Upper lobe of right lung (tissue), 1 donor: ENCODE measurements around the gene FADS1. TPM values are rescaled to one million over a fixed set of nuclear protein-coding genes. Genes with fewer than 3 reads are reported as not detected.

ENCODE experiments used
- ATAC-seq: fragments of 200-7000 bp; cut with Tn5 transposase; one replicate; pipeline ENCODE4 v1.9.1; 2020; ENCODE audit warnings: mild to moderate bottlenecking, moderate library complexity
- DNase-seq: peaks from one replicate; pipeline ENCODE4 v3.0.0-alpha.2; 2020
- H3K27ac ChIP-seq: fragments of 200-600 bp; one replicate; pipeline ENCODE4 v1.8.0; 2022
- H3K27me3 ChIP-seq: fragments of 200-600 bp; one replicate; pipeline ENCODE4 v1.8.0; 2022; ENCODE audit warnings: mild to moderate bottlenecking
- H3K36me3 ChIP-seq: fragments of 200-600 bp; one replicate; pipeline ENCODE4 v1.8.0; 2022
- H3K4me1 ChIP-seq: fragments of 200-600 bp; one replicate; pipeline ENCODE4 v1.8.0; 2022
- H3K4me3 ChIP-seq: fragments of 200-600 bp; one replicate; pipeline ENCODE4 v1.8.0; 2022; ENCODE audit warnings: mild to moderate bottlenecking
- H3K9me3 ChIP-seq: fragments of 200-600 bp; one replicate; pipeline ENCODE4 v1.8.0; 2022
- CTCF ChIP-seq: fragments of 200-600 bp; IDR thresholded peaks from one replicate; pipeline ENCODE4 v1.8.0; 2022; ENCODE audit warnings: antibody characterized with exemption
- intact Hi-C: fragments of 100-400 bp; cut with DNase I; formaldehyde crosslinking; loops from one replicate; pipeline ENCODE4 v1.11.0; 2022
- total RNA-seq: library from RNA; stranded (reverse); fragmentation: NEBNext Ultra II Directional; extraction: Animal tissue kit (Norgen Biotek cat#: 25700); gene quantifications from one replicate; pipeline ENCODE4 v1.2.1, GENCODE V29; 2021
- donor health status: DM: no; HTN: yes; CAD: no; lungs with severe emphysema.

The FADS1 gene
- total RNA-seq, 1 donor from 2014 or later: 68.0 TPM

- H3K4me1 ChIP-seq: no peaks in the 10 kb centered on the region
- DNase-seq: no peak
- ATAC-seq: no peak
- H3K27me3 ChIP-seq: peaks cover 10% of the 10 kb centered on the region
- no peaks in the 10 kb centered on the region for H3K9me3 ChIP-seq
- no peak overlapping the region for H3K27ac ChIP-seq
- intact Hi-C loops: no loop called here
- no peaks in the 10 kb centered on the region for H3K36me3 ChIP-seq
- H3K4me3 ChIP-seq: no peak overlapping the region
- TF ChIP-seq CTCF: no peak
These were observed 55.9 kb downstream of the FADS1 start for GRCh38 chr11:61760946-61761345.

- Histone ChIP-seq H3K27ac (no peak overlapping the region), H3K9me3 (no peaks in the 10 kb centered on the region), H3K4me1 (peaks cover 4% of the 10 kb centered on the region), H3K4me3 (no peak overlapping the region), H3K36me3 (no peaks in the 10 kb centered on the region), H3K27me3 (peaks cover 9% of the 10 kb centered on the region)
- no peak for DNase-seq
- TF ChIP-seq CTCF: no peak
- intact Hi-C loops: no loop called here
- ATAC-seq: no peak
These were observed 59.5 kb downstream of the FADS1 start for GRCh38 chr11:61757213-61757862.

- intact Hi-C loops: no loop called here
- peak; percentile 6 for ATAC-seq
- Histone ChIP-seq H3K27me3 (peaks cover 5% of the 10 kb centered on the region), H3K9me3 (no peaks in the 10 kb centered on the region), H3K36me3 (no peaks in the 10 kb centered on the region), H3K4me1 (peaks cover 4% of the 10 kb centered on the region), H3K27ac (no peak overlapping the region), H3K4me3 (no peak overlapping the region)
- no peak for DNase-seq
- TF ChIP-seq CTCF: no peak
These were observed 60.2 kb downstream of the FADS1 start for GRCh38 chr11:61756452-61757212.

GRCh38 chr11:61756147-61756451, 60.7 kb downstream of the FADS1 start:
- no peak for TF ChIP-seq CTCF
- DNase-seq (no peak), ATAC-seq (no peak)
- intact Hi-C loops: no loop called here
- Histone ChIP-seq H3K4me3 (no peak overlapping the region), H3K4me1 (peaks cover 4% of the 10 kb centered on the region), H3K9me3 (no peaks in the 10 kb centered on the region), H3K27ac (no peak overlapping the region), H3K36me3 (no peaks in the 10 kb centered on the region), H3K27me3 (peaks cover 5% of the 10 kb centered on the region)

- peaks cover 5% of the 10 kb centered on the region for H3K27me3 ChIP-seq
- TF ChIP-seq CTCF: no peak
- no peaks in the 10 kb centered on the region for H3K36me3 ChIP-seq
- no peaks in the 10 kb centered on the region for H3K9me3 ChIP-seq
- peak; percentile 70 for ATAC-seq
- peaks cover 4% of the 10 kb centered on the region for H3K4me1 ChIP-seq
- H3K4me3 ChIP-seq: peak overlapping the region; percentile 44
- intact Hi-C loops: no loop called here
- H3K27ac ChIP-seq: peak overlapping the region; percentile 47
- peak; percentile 81 for DNase-seq
These were observed 62.0 kb downstream of the FADS1 start for GRCh38 chr11:61754534-61755482.
